H9 (cell line): ENCODE data around the gene AP2M1. TPM values are rescaled to one million over a fixed set of nuclear protein-coding genes. Genes with fewer than 3 reads are reported as not detected.

Experiments used
- DNase-seq: peaks from one replicate; pipeline ENCODE4 v3.0.0-alpha.2; 2017
- H2AFZ ChIP-seq: one replicate; pipeline ENCODE4 v1.6.1; 2013; ENCODE audit warnings: mild to moderate bottlenecking, low read length, control low read depth, moderate library complexity
- H2AK5ac ChIP-seq: 2 replicates; pipeline ENCODE4 v1.6.1; 2013; ENCODE audit warnings: low read length, control low read depth, mixed read lengths; ENCODE audit not compliant: insufficient read length
- H2BK120ac ChIP-seq: one replicate; pipeline ENCODE4 v1.6.1; 2013; ENCODE audit warnings: low read depth, mild to moderate bottlenecking, low read length, control low read depth, inconsistent platforms; ENCODE audit not compliant: poor library complexity, severe bottlenecking
- H2BK12ac ChIP-seq: 2 replicates; pipeline ENCODE4 v1.6.1; 2013; ENCODE audit warnings: low read length, control low read depth, mixed read lengths, low read depth; ENCODE audit not compliant: insufficient read length
- H2BK15ac ChIP-seq: 2 replicates; pipeline ENCODE4 v1.6.1; 2013; ENCODE audit warnings: low read depth, low read length, control low read depth
- H2BK20ac ChIP-seq: one replicate; pipeline ENCODE4 v1.6.1; 2013; ENCODE audit warnings: low read depth, mild to moderate bottlenecking, low read length, control low read depth, inconsistent platforms; ENCODE audit not compliant: poor library complexity, severe bottlenecking
- H2BK5ac ChIP-seq: 2 replicates; pipeline ENCODE4 v1.6.1; 2013; ENCODE audit warnings: low read length, control low read depth, mixed read lengths; ENCODE audit not compliant: insufficient read length
- H3K14ac ChIP-seq: 2 replicates; pipeline ENCODE4 v1.6.1; 2013; ENCODE audit warnings: low read length, control low read depth; ENCODE audit not compliant: insufficient read depth
- H3K18ac ChIP-seq: 2 replicates; pipeline ENCODE4 v1.6.1; 2013; ENCODE audit warnings: low read depth, mild to moderate bottlenecking, mixed read lengths, low read length, control low read depth; ENCODE audit not compliant: insufficient read length
- H3K23ac ChIP-seq: 2 replicates; pipeline ENCODE4 v1.6.1; 2013; ENCODE audit warnings: low read length, control low read depth, mixed read lengths, low read depth; ENCODE audit not compliant: insufficient read length
- H3K23me2 ChIP-seq: 2 replicates; pipeline ENCODE4 v1.6.1; 2013; ENCODE audit warnings: low read depth, mild to moderate bottlenecking, mixed read lengths, low read length, control low read depth; ENCODE audit not compliant: insufficient read length, poor library complexity, severe bottlenecking
- H3K27ac ChIP-seq: 2 replicates; pipeline ENCODE4 v1.5.1; 2013; ENCODE audit warnings: low read length, control low read depth, mixed read lengths, low read depth; ENCODE audit not compliant: insufficient read length
- H3K27me3 ChIP-seq: 2 replicates; pipeline ENCODE4 v1.6.1; 2013; ENCODE audit warnings: low read length, control low read depth, inconsistent platforms; ENCODE audit not compliant: insufficient read depth
- H3K4ac ChIP-seq: 2 replicates; pipeline ENCODE4 v1.6.1; 2013; ENCODE audit warnings: low read depth, mild to moderate bottlenecking, control low read depth, inconsistent platforms, low read length, moderate library complexity
- H3K4me1 ChIP-seq: 2 replicates; pipeline ENCODE4 v1.6.1; 2013; ENCODE audit warnings: low read length, control low read depth, inconsistent platforms; ENCODE audit not compliant: insufficient read depth
- H3K4me2 ChIP-seq: 2 replicates; pipeline ENCODE4 v1.6.1; 2013; ENCODE audit warnings: low read length, control low read depth, mixed read lengths; ENCODE audit not compliant: insufficient read length, insufficient read depth
- H3K56ac ChIP-seq: 2 replicates; pipeline ENCODE4 v1.6.1; 2013; ENCODE audit warnings: low read depth, mild to moderate bottlenecking, mixed read lengths, low read length, control low read depth; ENCODE audit not compliant: insufficient read length
- H3K79me1 ChIP-seq: 2 replicates; pipeline ENCODE4 v1.6.1; 2013; ENCODE audit warnings: low read depth, mild to moderate bottlenecking, moderate library complexity, low read length, control low read depth, inconsistent platforms; ENCODE audit not compliant: insufficient read depth, poor library complexity, severe bottlenecking
- H3K79me2 ChIP-seq: 2 replicates; pipeline ENCODE4 v1.6.1; 2013; ENCODE audit warnings: low read length, control low read depth, inconsistent platforms; ENCODE audit not compliant: insufficient read depth
- H3K9ac ChIP-seq: 2 replicates; pipeline ENCODE4 v1.6.1; 2013; ENCODE audit warnings: low read length, control low read depth, mixed read lengths; ENCODE audit not compliant: insufficient read length; ENCODE audit errors: extremely low read depth
- H3K9me3 ChIP-seq: one replicate; pipeline ENCODE4 v1.6.1; 2013; ENCODE audit warnings: low read depth, low read length, inconsistent platforms; ENCODE audit not compliant: control insufficient read depth
- H3T11ph ChIP-seq: one replicate; pipeline ENCODE4 v1.6.1; 2013; ENCODE audit warnings: mild to moderate bottlenecking, low read length, control low read depth, inconsistent platforms
- H4K20me1 ChIP-seq: one replicate; pipeline ENCODE4 v1.6.1; 2013; ENCODE audit not compliant: control insufficient read depth, insufficient read length, insufficient read depth
- H4K5ac ChIP-seq: 2 replicates; pipeline ENCODE4 v1.6.1; 2013; ENCODE audit warnings: low read depth, mild to moderate bottlenecking, mixed read lengths, low read length, control low read depth; ENCODE audit not compliant: insufficient read length
- H4K8ac ChIP-seq: replicated peaks from 2 replicates; pipeline ENCODE4 v1.6.1; 2013; ENCODE audit warnings: low read length, control low read depth, mixed read lengths, low read depth; ENCODE audit not compliant: insufficient read length
- H4K91ac ChIP-seq: 2 replicates; pipeline ENCODE4 v1.6.1; 2013; ENCODE audit warnings: low read depth, mild to moderate bottlenecking, moderate library complexity, mixed read lengths, low read length, control low read depth; ENCODE audit not compliant: insufficient read length
- H3K27ac Mint-ChIP-seq, 3 experiments: 2 replicates in 2 of 3; 3 replicates in 1 of 3; pipeline ENCODE4 v1.8.0; 2020 to 2021; ENCODE audit warnings: mixed read lengths in 3 of 3, mild to moderate bottlenecking in 1 of 3, moderate library complexity in 1 of 3
- H3K27me3 Mint-ChIP-seq: 2 replicates; pipeline ENCODE4 v1.8.0; 2021; ENCODE audit warnings: low read depth, mild to moderate bottlenecking, moderate library complexity, mixed read lengths
- H3K36me3 Mint-ChIP-seq, 3 experiments: 2 replicates in 2 of 3; 3 replicates in 1 of 3; pipeline ENCODE4 v1.8.0; 2020 to 2021; ENCODE audit warnings: low read depth in 3 of 3, mixed read lengths in 3 of 3; ENCODE audit not compliant: insufficient read depth in 1 of 3
- H3K4me1 Mint-ChIP-seq, 2 experiments: 2 replicates each; pipeline ENCODE4 v1.8.0; 2020; ENCODE audit warnings: mixed read lengths in 2 of 2
- H3K4me3 Mint-ChIP-seq, 2 experiments: 2 replicates in 1 of 2; 3 replicates in 1 of 2; pipeline ENCODE4 v1.8.0; 2020 to 2021; ENCODE audit warnings: mild to moderate bottlenecking in 2 of 2, mixed read lengths in 2 of 2, moderate library complexity in 1 of 2
- H3K9me3 Mint-ChIP-seq, 2 experiments: 2 replicates in 1 of 2; 3 replicates in 1 of 2; pipeline ENCODE4 v1.8.0; 2020; ENCODE audit warnings: mild to moderate bottlenecking in 2 of 2, mixed read lengths in 2 of 2, moderate library complexity in 1 of 2
- CTCF ChIP-seq: fragments of 200-600 bp; sonication (generic); conservative IDR thresholded peaks from 3 replicates; pipeline ENCODE4 v1.8.0; 2021; ENCODE audit warnings: antibody characterized with exemption, mild to moderate bottlenecking
- WGBS: extraction: QIAGEN DNeasy Blood & Tissue Kit; methylation state at CpG from one replicate; pipeline ENCODE4 v1.1.7; 2013; ENCODE audit warnings: missing lambda C conversion rate, low lambda C conversion rate, mixed read lengths; ENCODE audit not compliant: insufficient read length; ENCODE audit errors: extremely low coverage; 5-methylcytosine and 5-hydroxymethylcytosine counted together
- total RNA-seq: library from RNA; stranded (reverse); gene quantifications from 2 replicates; pipeline ENCODE4 v1.2.1, GENCODE V29; 2021

The AP2M1 gene
- total RNA-seq, 1 experiment from 2014 or later: 443 TPM

GRCh38 chr3:184198509-184198908, 23.9 kb downstream of the AP2M1 start:
- no peak for DNase-seq
- H2BK15ac ChIP-seq: no peak overlapping the region
- H3K23me2 ChIP-seq: no peaks in the 10 kb centered on the region
- H3K18ac ChIP-seq: no peak overlapping the region
- no peak overlapping the region for H4K8ac ChIP-seq
- no peaks in the 10 kb centered on the region for H3K79me2 ChIP-seq
- H3K4ac ChIP-seq: no peak overlapping the region
- H3K9me3 Mint-ChIP-seq: no peaks in the 10 kb centered on the region
- H2BK120ac ChIP-seq: no peak overlapping the region
- TF ChIP-seq CTCF: no peak
- no peak overlapping the region for H2AK5ac ChIP-seq
- peaks cover 5 to 24% (median 11%) of the 10 kb centered on the region in 3 experiments for H3K36me3 Mint-ChIP-seq
- WGBS: no CpG with 5 or more reads among the region's 9 CpGs
- H3K9me3 ChIP-seq: no peaks in the 10 kb centered on the region
- no peaks in the 10 kb centered on the region for H3K79me1 ChIP-seq
- H3K27me3 ChIP-seq: no peaks in the 10 kb centered on the region
- H2BK12ac ChIP-seq: no peak overlapping the region
- no peak overlapping the region for H4K91ac ChIP-seq
- H3T11ph ChIP-seq: no peak overlapping the region
- H3K27me3 Mint-ChIP-seq: no peaks in the 10 kb centered on the region; the same call in 1 of the 2 replicates
- no peaks in the 10 kb centered on the region for H4K20me1 ChIP-seq
- H3K27ac Mint-ChIP-seq: peak overlapping the region in 2 of 3 experiments; percentile 14 to 40; a peak in 1 of 7 replicates
- no peak overlapping the region for H3K23ac ChIP-seq
- H3K9ac ChIP-seq: no peak overlapping the region
- no peak overlapping the region for H2BK20ac ChIP-seq
- no peaks in the 10 kb centered on the region for H3K4me1 ChIP-seq
- H3K4me3 Mint-ChIP-seq: no peak overlapping the region
- no peak overlapping the region for H3K4me2 ChIP-seq
- H3K27ac ChIP-seq: no peak overlapping the region
- peaks cover 0 to 7% of the 10 kb centered on the region in 2 experiments; a peak in 1 of 4 replicates for H3K4me1 Mint-ChIP-seq
- H3K14ac ChIP-seq: no peak overlapping the region
- no peak overlapping the region for H4K5ac ChIP-seq
- H2AFZ ChIP-seq: no peak overlapping the region
- H2BK5ac ChIP-seq: no peak overlapping the region
- H3K56ac ChIP-seq: no peak overlapping the region
